H1 (cell line): ENCODE results near the gene KLRD1. TPM values are rescaled to one million over a fixed set of nuclear protein-coding genes. Genes with fewer than 3 reads are reported as not detected.

Experiments
- CTCF ChIA-PET: fragments of 300-600 bp; sonication (Branson Sonifier 250); formaldehyde crosslinking; loops from one replicate; lab custom pipeline; 2021; ENCODE audit not compliant: partially characterized antibody; lab: Charles Lee
- POLR2A ChIA-PET: fragments of 300-600 bp; sonication (Branson Sonifier 250); formaldehyde crosslinking; loops from one replicate; lab custom pipeline; 2021; ENCODE audit warnings: inconsistent platforms; ENCODE audit not compliant: partially characterized antibody; lab: Charles Lee
- DNase-seq, 2 experiments: peaks; one replicate each; pipeline versions ENCODE4 v3.0.0 to v3.0.0-alpha.2; 2010 to 2022; ENCODE audit warnings: low spot score in 2 of 2, low read depth in 1 of 2, mixed read lengths in 1 of 2
- FAIRE-seq: peaks from 2 replicates; lab custom pipeline; 2011; peaks lifted over from hg19 to GRCh38; lab: Jason Lieb, UNC
- H2AFZ ChIP-seq: 2 replicates; pipeline ENCODE4 v1.8.1; 2012; ENCODE audit warnings: low read length, inconsistent platforms
- H2AK5ac ChIP-seq: 2 replicates; pipeline ENCODE4 v1.6.1; 2013; ENCODE audit warnings: low read depth, low read length
- H2BK120ac ChIP-seq: replicated peaks from 2 replicates; pipeline ENCODE3; 2013; ENCODE audit warnings: low read depth, low read length, inconsistent platforms
- H2BK12ac ChIP-seq: 2 replicates; pipeline ENCODE4 v1.6.1; 2013; ENCODE audit warnings: low read depth, low read length
- H2BK15ac ChIP-seq: 2 replicates; pipeline ENCODE4 v1.6.1; 2013; ENCODE audit warnings: low read length
- H2BK20ac ChIP-seq: 2 replicates; pipeline ENCODE4 v1.6.1; 2013; ENCODE audit warnings: low read length
- H2BK5ac ChIP-seq: 2 replicates; pipeline ENCODE4 v1.6.1; 2013; ENCODE audit warnings: low read depth, low read length
- H3K14ac ChIP-seq: 2 replicates; pipeline ENCODE4 v1.6.1; 2013; ENCODE audit warnings: inconsistent platforms; ENCODE audit not compliant: insufficient read length
- H3K18ac ChIP-seq: 2 replicates; pipeline ENCODE4 v1.6.1; 2013; ENCODE audit warnings: low read length; ENCODE audit errors: extremely low read depth
- H3K23ac ChIP-seq: 2 replicates; pipeline ENCODE4 v1.6.1; 2013; ENCODE audit warnings: inconsistent platforms; ENCODE audit not compliant: insufficient read length
- H3K23me2 ChIP-seq: 2 replicates; pipeline ENCODE4 v1.6.1; 2013; ENCODE audit warnings: low read depth, low read length
- H3K27ac ChIP-seq: 2 replicates; pipeline ENCODE4 v1.6.1; 2011; ENCODE audit warnings: low read depth, low read length, inconsistent platforms
- H3K27me3 ChIP-seq, 4 experiments: replicated peaks in 1 of 4; 1 replicate in 1 of 4; 2 replicates in 3 of 4; pipeline versions ENCODE4 v1.6.1 to v1.8.1; 2011 to 2013; ENCODE audit warnings: low read length in 3 of 4, mild to moderate bottlenecking in 3 of 4, inconsistent platforms in 2 of 4, mixed read lengths in 2 of 4, moderate library complexity in 1 of 4; ENCODE audit not compliant: control insufficient read depth in 3 of 4, insufficient read depth in 3 of 4; ENCODE audit errors: extremely low read depth in 1 of 4
- H3K36me3 ChIP-seq, 4 experiments: 2 replicates each; pipeline versions ENCODE4 v1.6.1 to v1.8.1; 2011 to 2013; ENCODE audit warnings: mild to moderate bottlenecking in 4 of 4, low read length in 3 of 4, moderate library complexity in 2 of 4, control low read depth in 1 of 4, inconsistent platforms in 1 of 4; ENCODE audit not compliant: insufficient read depth in 4 of 4, control insufficient read depth in 2 of 4
- H3K4ac ChIP-seq: replicated peaks from 2 replicates; pipeline ENCODE3; 2013; ENCODE audit warnings: low read length, low read depth, mixed read lengths, inconsistent platforms; ENCODE audit not compliant: insufficient read length
- H3K4me1 ChIP-seq, 4 experiments: replicated peaks in 1 of 4; 1 replicate in 1 of 4; 2 replicates in 3 of 4; pipeline versions ENCODE4 v1.6.1 to v1.8.1; 2011 to 2013; ENCODE audit warnings: low read length in 3 of 4, inconsistent platforms in 2 of 4, mixed read lengths in 1 of 4; ENCODE audit not compliant: insufficient read depth in 4 of 4, control insufficient read depth in 3 of 4
- H3K4me2 ChIP-seq, 2 experiments: 2 replicates each; pipeline versions ENCODE4 v1.6.1 to v1.8.1; 2011 to 2013; ENCODE audit warnings: low read depth in 2 of 2, low read length in 2 of 2, control low read depth in 1 of 2, inconsistent platforms in 1 of 2, mild to moderate bottlenecking in 1 of 2; ENCODE audit not compliant: insufficient read depth in 1 of 2
- H3K4me3 ChIP-seq, 4 experiments: fragments of 200-600, 300-600 bp in 1 of 4; sonication (generic), shearing (Covaris generic), sonication (Bioruptor Twin) in 1 of 4; 2 replicates each; pipeline versions ENCODE4 v1.5.1 to v1.8.1; 2011 to 2016; ENCODE audit warnings: low read length in 4 of 4, low read depth in 3 of 4, control low read depth in 2 of 4, inconsistent platforms in 2 of 4, mild to moderate bottlenecking in 2 of 4, mixed read lengths in 1 of 4, moderate library complexity in 1 of 4; ENCODE audit not compliant: insufficient read depth in 2 of 4; ENCODE audit errors: extremely low read depth in 1 of 4
- H3K56ac ChIP-seq: replicated peaks from 2 replicates; pipeline ENCODE3; 2013; ENCODE audit warnings: low read depth, mild to moderate bottlenecking, mixed read lengths, low read length, inconsistent platforms; ENCODE audit not compliant: insufficient read length
- H3K79me1 ChIP-seq: 2 replicates; pipeline ENCODE4 v1.6.1; 2013; ENCODE audit warnings: low read depth, low read length, control low read depth
- H3K79me2 ChIP-seq, 2 experiments: 2 replicates each; pipeline versions ENCODE4 v1.6.1 to v1.8.1; 2012 to 2013; ENCODE audit warnings: low read length in 2 of 2, mild to moderate bottlenecking in 2 of 2, inconsistent platforms in 1 of 2; ENCODE audit not compliant: insufficient read depth in 2 of 2, control insufficient read depth in 1 of 2
- H3K9ac ChIP-seq, 4 experiments: replicated peaks in 1 of 4; 1 replicate in 1 of 4; 2 replicates in 3 of 4; pipeline versions ENCODE4 v1.6.1 to v1.8.1; 2011 to 2013; ENCODE audit warnings: low read depth in 3 of 4, low read length in 3 of 4, control low read depth in 2 of 4, mild to moderate bottlenecking in 2 of 4, moderate library complexity in 2 of 4, inconsistent platforms in 1 of 4; ENCODE audit errors: extremely low read depth in 1 of 4
- H3K9me3 ChIP-seq, 2 experiments: 2 replicates each; pipeline versions ENCODE4 v1.6.1 to v1.8.1; 2012 to 2013; ENCODE audit warnings: mild to moderate bottlenecking in 2 of 2, moderate library complexity in 2 of 2, control low read depth in 1 of 2, inconsistent platforms in 1 of 2, low read depth in 1 of 2, low read length in 1 of 2, mixed read lengths in 1 of 2; ENCODE audit not compliant: insufficient read depth in 2 of 2
- H4K20me1 ChIP-seq, 2 experiments: replicated peaks in 1 of 2; 2 replicates each; pipeline versions ENCODE3 to v1.8.1; 2011 to 2013; ENCODE audit warnings: inconsistent platforms in 2 of 2, low read length in 2 of 2, mild to moderate bottlenecking in 1 of 2; ENCODE audit not compliant: insufficient read depth in 2 of 2, control insufficient read depth in 1 of 2
- H4K5ac ChIP-seq: 2 replicates; pipeline ENCODE4 v1.6.1; 2013; ENCODE audit warnings: low read length, low read depth, mixed read lengths, inconsistent platforms; ENCODE audit not compliant: insufficient read length
- H4K8ac ChIP-seq: 2 replicates; pipeline ENCODE4 v1.8.0; 2013; ENCODE audit warnings: mild to moderate bottlenecking, moderate library complexity, low read length, inconsistent platforms; ENCODE audit not compliant: insufficient read depth; ENCODE audit errors: extremely low read depth
- H4K91ac ChIP-seq: replicated peaks from 2 replicates; pipeline ENCODE3; 2013; ENCODE audit warnings: low read length, mixed read lengths, inconsistent platforms; ENCODE audit not compliant: insufficient read length
- E2F6 ChIP-seq: IDR thresholded peaks from 2 replicates; pipeline ENCODE4 v1.6.1; 2012; ENCODE audit warnings: inconsistent platforms
- FOSL1 ChIP-seq: IDR thresholded peaks from 2 replicates; pipeline ENCODE4 v1.6.1; 2011; ENCODE audit warnings: mild to moderate bottlenecking, low read depth, low read length, moderate library complexity; ENCODE audit not compliant: insufficient read depth
- JUND ChIP-seq: IDR thresholded peaks from 2 replicates; pipeline ENCODE4 v1.6.1; 2011; ENCODE audit warnings: mild to moderate bottlenecking, improper control_type of control experiment, low read length
- POU5F1 ChIP-seq: IDR thresholded peaks from 2 replicates; pipeline ENCODE4 v1.6.1; 2011; ENCODE audit warnings: low read depth, mild to moderate bottlenecking, low read length, moderate library complexity
- RAD21 ChIP-seq, 2 experiments: IDR thresholded peaks in 1 of 2; conservative IDR thresholded peaks in 1 of 2; 2 replicates each; pipeline ENCODE4 v1.6.1; 2011; ENCODE audit warnings: low read depth in 2 of 2, low read length in 2 of 2, improper control_type of control experiment in 1 of 2, inconsistent platforms in 1 of 2, mild to moderate bottlenecking in 1 of 2, moderate library complexity in 1 of 2
- SAP30 ChIP-seq: fragments of 300-600 bp; sonication (generic); IDR thresholded peaks from 2 replicates; pipeline ENCODE4 v1.7.1; 2012; ENCODE audit warnings: low read length, moderate library complexity, mild to moderate bottlenecking, inconsistent platforms; ENCODE audit not compliant: insufficient read depth, insufficient replicate concordance
- SIX5 ChIP-seq: IDR thresholded peaks from 2 replicates; pipeline ENCODE4 v1.6.1; 2011; ENCODE audit warnings: mild to moderate bottlenecking, low read depth, low read length
- SP4 ChIP-seq: IDR thresholded peaks from 2 replicates; pipeline ENCODE4 v1.6.1; 2012; ENCODE audit warnings: low read length, inconsistent platforms
- SRF ChIP-seq: IDR thresholded peaks from 2 replicates; pipeline ENCODE4 v1.6.1; 2011; ENCODE audit warnings: mild to moderate bottlenecking, low read depth, low read length, moderate library complexity
- USF2 ChIP-seq: IDR thresholded peaks from 2 replicates; pipeline ENCODE4 v1.6.1; 2011; ENCODE audit warnings: low read length, improper control_type of control experiment
- WGBS, 2 experiments: shearing (Covaris generic) in 1 of 2; methylation state at CpG; one replicate each; pipeline versions ENCODE4 v1.1.6 to v1.1.7; 2013 to 2015; ENCODE audit warnings: low lambda C conversion rate in 2 of 2, mixed read lengths in 2 of 2, inconsistent platforms in 1 of 2, low coverage in 1 of 2, missing lambda C conversion rate in 1 of 2; ENCODE audit not compliant: insufficient replicate concordance in 2 of 2, insufficient coverage in 1 of 2, insufficient read length in 1 of 2; ENCODE audit errors: extremely low coverage in 1 of 2, missing lambda C conversion rate in 1 of 2; 5-methylcytosine and 5-hydroxymethylcytosine counted together
- polyA plus RNA-seq, 7 experiments: library from polyadenylated mRNA; depleted of rRNA in 3 of 7; stranded (reverse) in 5 of 7; unstranded in 2 of 7; fragments of >200 nt in 5 of 7; fragments of 200-250 nt in 2 of 7; gene quantifications; 1 replicate in 5 of 7; 2 replicates in 1 of 7; 4 replicates in 1 of 7; pipeline versions ENCODE4 v1.2.1 to v1.2.3, GENCODE V29; 2011 to 2013; ENCODE audit warnings: missing spikeins in 2 of 7, mixed read lengths in 2 of 7
- total RNA-seq: library from RNA; stranded (reverse); fragmentation: NEBNext Ultra II Directional; extraction: Animal tissue kit (Norgen Biotek cat#: 25700); gene quantifications from 2 replicates; pipeline ENCODE4 v1.2.1, GENCODE V29; 2021

The KLRD1 gene
- total and polyA plus RNA-seq, 2 of the 8 experiments (the other 6 are each of a cell fraction or from before 2014, with no cell fraction given), result under 0.01 to 0.06 TPM

GRCh38 chr12:10339053-10339840, 31.6 kb downstream of the KLRD1 start:
- H3K79me1 ChIP-seq, result no peaks in the 10 kb centered on the region
- H2BK20ac ChIP-seq, result no peak overlapping the region
- H3K4me3 ChIP-seq, result no peak overlapping the region
- no peaks in the 10 kb centered on the region for H3K36me3 ChIP-seq
- no peaks in the 10 kb centered on the region for H4K20me1 ChIP-seq
- H2AFZ ChIP-seq, result peak overlapping the region; percentile 11; the same call in 1 of the 2 replicates
- no peak overlapping the region; the same call in 1 of the 2 replicates for H4K8ac ChIP-seq
- no peak overlapping the region for H3K4ac ChIP-seq
- DNase-seq (no peak), FAIRE-seq (no peak)
- no peaks in the 10 kb centered on the region for H3K79me2 ChIP-seq
- H2BK12ac ChIP-seq, result no peak overlapping the region
- no peaks in the 10 kb centered on the region for H3K4me1 ChIP-seq
- H3K9ac ChIP-seq, result no peak overlapping the region
- no peak overlapping the region for H3K4me2 ChIP-seq
- H3K27me3 ChIP-seq, result no peaks in the 10 kb centered on the region
- H2BK5ac ChIP-seq, result no peak overlapping the region
- H3K9me3 ChIP-seq, result peaks cover 0 to 6% of the 10 kb centered on the region in 2 experiments; a peak in 1 of 4 replicates
- no peaks in the 10 kb centered on the region for H3K23me2 ChIP-seq
- no peak overlapping the region for H3K27ac ChIP-seq
- H2BK15ac ChIP-seq, result no peak overlapping the region
- no peak overlapping the region for H2BK120ac ChIP-seq
- ChIA-PET POLR2A (no interaction called here), CTCF (interaction anchor here (1.6 kb wide), 1 partner anchor 8 kb away, joined by 6 read pairs; no protein-coding TSS in a partner anchor)
- H4K5ac ChIP-seq, result no peak overlapping the region
- H3K14ac ChIP-seq, result no peak overlapping the region
- WGBS, 2 experiments, result 86% methylated on average over 9 of the region's 9 CpGs; no CpG with 5 or more reads in 1 of the 2 experiments
- H3K56ac ChIP-seq, result no peak overlapping the region
- H2AK5ac ChIP-seq, result no peak overlapping the region
- H4K91ac ChIP-seq, result no peak overlapping the region
- no peak overlapping the region for H3K18ac ChIP-seq
- no peak overlapping the region for H3K23ac ChIP-seq
- no peak for TF ChIP-seq SIX5
- no peak for TF ChIP-seq USF2
- TF ChIP-seq FOSL1, result no peak
- no peak for TF ChIP-seq E2F6
- no peak for TF ChIP-seq POU5F1
- TF ChIP-seq RAD21 (IDR thresholded peaks at IDR 0.05 in 1 of 2, conservative IDR thresholded peaks at IDR 0.05 in 1 of 2; ENCODE audit: low read depth in 2 of 2, low read length in 2 of 2), result no peak
- TF ChIP-seq JUND, result no peak
- TF ChIP-seq SAP30, result no peak
- no peak for TF ChIP-seq SRF
- TF ChIP-seq SP4, result no peak
